HCT116 (cell line): ENCODE measurements around the gene DIP2C. TPM values are rescaled to one million over a fixed set of nuclear protein-coding genes. Genes with fewer than 3 reads are reported as not detected.

Experiments used
- ATAC-seq: fragments of 200-7000 bp; cut with Tn5 transposase; 2 replicates; pipeline ENCODE4 v1.9.1; 2020; ENCODE audit warnings: mild to moderate bottlenecking, moderate library complexity
- BruUV-seq: library from RNA; stranded (reverse); fragments of 400-500 nt; replicated peaks from 2 replicates; lab custom pipeline; 2021; lab: Mats Ljungman, UMichigan
- CTCF ChIA-PET: fragments of 300-600 bp; sonication (Branson Sonifier 250); formaldehyde crosslinking; loops from one replicate; lab custom pipeline; 2021; ENCODE audit warnings: antibody characterized with exemption; lab: Charles Lee
- POLR2A ChIA-PET: fragments of 300-600, 350-600 bp; sonication (Branson Sonifier 250); formaldehyde crosslinking; loops from one replicate; lab custom pipeline; 2021; ENCODE audit warnings: antibody characterized with exemption; lab: Charles Lee
- RAD21 ChIA-PET, 2 experiments: fragments of 300-600 bp; sonication (Branson Sonifier 250); formaldehyde crosslinking; loops; one replicate each; lab custom pipeline; 2023; ENCODE audit warnings: low total read pairs in 2 of 2; ENCODE audit not compliant: uncharacterized antibody in 2 of 2, unreplicated experiment in 2 of 2, low non-redundant PET in 1 of 2; lab: Charles Lee
- DNase-seq: peaks from one replicate; pipeline ENCODE4 v3.0.0-alpha.2; 2010; ENCODE audit warnings: low read depth, low spot score
- H2AFZ ChIP-seq: fragments of 200-600 bp; shearing (Covaris generic), sonication (generic); 2 replicates; pipeline ENCODE4 v1.6.1; 2017; ENCODE audit warnings: low read depth, mixed run types, mixed read lengths, antibody characterized with exemption, low read length; ENCODE audit not compliant: poor library complexity, severe bottlenecking
- H3K27ac ChIP-seq: 2 replicates; pipeline ENCODE4 v1.5.1; 2012; ENCODE audit warnings: low read depth, low read length
- H3K27me3 ChIP-seq: fragments of 200-600 bp; sonication (generic); 2 replicates; pipeline ENCODE4 v1.6.1; 2016; ENCODE audit warnings: mixed run types, low read length, mixed read lengths; ENCODE audit not compliant: insufficient read depth
- H3K36me3 ChIP-seq, 2 experiments: fragments of 200-500 bp in 1 of 2; fragments of 200-600 bp in 1 of 2; sonication (Bioruptor generic) in 1 of 2; sonication (generic) in 1 of 2; 2 replicates each; pipeline versions ENCODE4 v1.5.1 to v1.6.1; 2014 to 2016; ENCODE audit warnings: low read length in 2 of 2, inconsistent platforms in 1 of 2, mixed read lengths in 1 of 2, mixed run types in 1 of 2; ENCODE audit not compliant: insufficient read depth in 2 of 2, control insufficient read depth in 1 of 2
- H3K4me1 ChIP-seq, 2 experiments: fragments of 200-600 bp in 1 of 2; sonication (generic) in 1 of 2; 2 replicates each; pipeline versions ENCODE4 v1.5.1 to v1.6.1; 2012 to 2017; ENCODE audit warnings: low read length in 2 of 2, inconsistent platforms in 1 of 2, mild to moderate bottlenecking in 1 of 2, mixed read lengths in 1 of 2, mixed run types in 1 of 2, moderate library complexity in 1 of 2; ENCODE audit not compliant: insufficient read depth in 2 of 2, control insufficient read depth in 1 of 2
- H3K4me2 ChIP-seq: fragments of 200-600 bp; sonication (generic); 2 replicates; pipeline ENCODE4 v1.6.1; 2017; ENCODE audit warnings: mixed run types, low read length, mixed read lengths
- H3K4me3 ChIP-seq, 2 experiments: fragments of 200-600 bp in 1 of 2; sonication (generic) in 1 of 2; replicated peaks in 1 of 2; 2 replicates each; pipeline ENCODE4 v1.5.1; 2011 to 2016; ENCODE audit warnings: low read length in 2 of 2, control low read depth in 1 of 2, low read depth in 1 of 2, mild to moderate bottlenecking in 1 of 2, mixed read lengths in 1 of 2, mixed run types in 1 of 2
- H3K79me2 ChIP-seq: fragments of 200-600 bp; sonication (generic); 2 replicates; pipeline ENCODE4 v1.6.1; 2017; ENCODE audit warnings: mild to moderate bottlenecking, mixed run types, low read length, moderate library complexity, mixed read lengths; ENCODE audit not compliant: insufficient read depth
- H3K9ac ChIP-seq: fragments of 200-600 bp; sonication (generic); 2 replicates; pipeline ENCODE4 v1.6.1; 2016; ENCODE audit warnings: low read length, mixed read lengths
- H3K9me2 ChIP-seq: fragments of 200-600 bp; sonication (generic), shearing (Covaris generic); 2 replicates; pipeline ENCODE4 v1.6.1; 2017; ENCODE audit warnings: mixed run types, mild to moderate bottlenecking, moderate library complexity; ENCODE audit not compliant: insufficient read depth
- H3K9me3 ChIP-seq, 2 experiments: fragments of 200-500 bp in 1 of 2; fragments of 200-600 bp in 1 of 2; sonication (Bioruptor generic) in 1 of 2; sonication (generic) in 1 of 2; 2 replicates each; pipeline ENCODE4 v1.6.1; 2014 to 2017; ENCODE audit warnings: low read length in 2 of 2, mixed read lengths in 2 of 2, inconsistent platforms in 1 of 2, low read depth in 1 of 2, mild to moderate bottlenecking in 1 of 2, mixed run types in 1 of 2, moderate library complexity in 1 of 2; ENCODE audit not compliant: control insufficient read depth in 1 of 2, insufficient read depth in 1 of 2
- H4K20me1 ChIP-seq: fragments of 200-600 bp; sonication (generic), shearing (Covaris generic); 2 replicates; pipeline ENCODE4 v1.6.1; 2017; ENCODE audit warnings: mixed run types, mild to moderate bottlenecking, moderate library complexity; ENCODE audit not compliant: insufficient read depth
- EGR1 ChIP-seq: IDR thresholded peaks from 2 replicates; pipeline ENCODE4 v1.6.1; 2012; ENCODE audit warnings: low read depth
- ELF1 ChIP-seq: IDR thresholded peaks from 2 replicates; pipeline ENCODE4 v1.6.1; 2012; ENCODE audit warnings: low read depth, borderline replicate concordance
- EZH2phosphoT487 ChIP-seq: fragments of 200-600 bp; IDR thresholded peaks from 2 replicates; pipeline ENCODE4 v1.6.1; 2018; ENCODE audit warnings: antibody characterized with exemption, borderline replicate concordance
- FOSL1 ChIP-seq: IDR thresholded peaks from 2 replicates; pipeline ENCODE4 v1.6.1; 2012; ENCODE audit warnings: low read depth
- POLR2AphosphoS5 ChIP-seq: IDR thresholded peaks from 2 replicates; pipeline ENCODE4 v1.6.1; 2011; ENCODE audit warnings: mild to moderate bottlenecking, low read depth, low read length, moderate library complexity
- RAD21 ChIP-seq: IDR thresholded peaks from 2 replicates; pipeline ENCODE4 v1.6.1; 2012; ENCODE audit warnings: low read depth, mild to moderate bottlenecking
- SRF ChIP-seq: IDR thresholded peaks from 2 replicates; pipeline ENCODE4 v1.6.1; 2012; ENCODE audit warnings: low read depth
- YY1 ChIP-seq: IDR thresholded peaks from 2 replicates; pipeline ENCODE4 v1.6.1; 2011; ENCODE audit warnings: low read length, low read depth, moderate library complexity, mild to moderate bottlenecking; ENCODE audit not compliant: insufficient replicate concordance; ENCODE audit errors: extremely low read depth
- ZFX ChIP-seq: fragments of 450-650 bp; IDR thresholded peaks from 2 replicates; pipeline ENCODE4 v1.6.1; 2017
- intact Hi-C: fragments of 100-400 bp; cut with micrococcal nuclease; formaldehyde crosslinking; loops from 2 replicates; pipeline ENCODE4 v1.10.0; 2022
- total RNA-seq: library from RNA; stranded (reverse); gene quantifications from one replicate; pipeline ENCODE4 v1.2.1, GENCODE V29; 2021; ENCODE audit not compliant: unreplicated experiment
- TF ChIP-seq, protein P1 (sequence below): IDR thresholded peaks from 2 replicates; pipeline ENCODE4 v1.6.1; 2012
- TF ChIP-seq, protein P2 (sequence below): IDR thresholded peaks from 2 replicates; pipeline ENCODE4 v1.6.1; 2012; ENCODE audit warnings: low read depth

Gene DIP2C
- total RNA-seq, 1 experiment from 2014 or later: 15.4 TPM

DNA sequence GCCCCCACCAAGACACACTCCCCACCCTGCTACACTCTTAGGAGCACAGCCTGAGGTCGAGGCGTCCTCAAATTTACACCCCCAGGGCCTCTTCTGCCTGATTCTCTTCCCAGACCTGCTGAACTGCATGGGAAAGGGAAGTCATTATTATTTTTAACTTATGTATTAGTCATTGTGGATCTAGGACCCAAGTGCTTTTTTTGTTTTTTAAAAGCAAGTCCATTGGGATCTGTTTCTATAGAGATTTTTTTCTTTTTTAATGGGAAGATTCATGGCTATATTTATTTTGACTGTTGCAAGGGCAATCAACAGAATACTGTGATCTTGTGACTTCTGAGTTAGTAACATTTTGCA, 350.5 kb downstream of the DIP2C start:
- Histone ChIP-seq H3K4me3 (no peak overlapping the region), H3K9me3 (no peaks in the 10 kb centered on the region), H3K79me2 (no peaks in the 10 kb centered on the region), H3K4me1 (no peaks in the 10 kb centered on the region), H4K20me1 (no peaks in the 10 kb centered on the region), H3K9me2 (no peaks in the 10 kb centered on the region), H3K9ac (no peak overlapping the region), H3K27ac (no peak overlapping the region), H2AFZ (no peak overlapping the region), H3K36me3 (peaks cover 0 to 13% of the 10 kb centered on the region in 2 experiments; a peak in 3 of 4 replicates), H3K27me3 (no peaks in the 10 kb centered on the region), H3K4me2 (no peak overlapping the region)
- ChIA-PET POLR2A (no interaction called here), CTCF (no interaction called here), RAD21 (no interaction called here)
- BruUV-seq: no TSS peak
- no peak for TF ChIP-seq EGR1
- no peak for TF ChIP-seq RAD21
- no peak for TF ChIP-seq ELF1
- no peak for TF ChIP-seq EZH2phosphoT487
- no peak for TF ChIP-seq ZFX
- TF ChIP-seq, protein P1, sequence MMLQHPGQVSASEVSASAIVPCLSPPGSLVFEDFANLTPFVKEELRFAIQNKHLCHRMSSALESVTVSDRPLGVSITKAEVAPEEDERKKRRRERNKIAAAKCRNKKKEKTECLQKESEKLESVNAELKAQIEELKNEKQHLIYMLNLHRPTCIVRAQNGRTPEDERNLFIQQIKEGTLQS: no peak
- TF ChIP-seq POLR2AphosphoS5: no peak
- no peak for TF ChIP-seq YY1
- TF ChIP-seq, protein P2, sequence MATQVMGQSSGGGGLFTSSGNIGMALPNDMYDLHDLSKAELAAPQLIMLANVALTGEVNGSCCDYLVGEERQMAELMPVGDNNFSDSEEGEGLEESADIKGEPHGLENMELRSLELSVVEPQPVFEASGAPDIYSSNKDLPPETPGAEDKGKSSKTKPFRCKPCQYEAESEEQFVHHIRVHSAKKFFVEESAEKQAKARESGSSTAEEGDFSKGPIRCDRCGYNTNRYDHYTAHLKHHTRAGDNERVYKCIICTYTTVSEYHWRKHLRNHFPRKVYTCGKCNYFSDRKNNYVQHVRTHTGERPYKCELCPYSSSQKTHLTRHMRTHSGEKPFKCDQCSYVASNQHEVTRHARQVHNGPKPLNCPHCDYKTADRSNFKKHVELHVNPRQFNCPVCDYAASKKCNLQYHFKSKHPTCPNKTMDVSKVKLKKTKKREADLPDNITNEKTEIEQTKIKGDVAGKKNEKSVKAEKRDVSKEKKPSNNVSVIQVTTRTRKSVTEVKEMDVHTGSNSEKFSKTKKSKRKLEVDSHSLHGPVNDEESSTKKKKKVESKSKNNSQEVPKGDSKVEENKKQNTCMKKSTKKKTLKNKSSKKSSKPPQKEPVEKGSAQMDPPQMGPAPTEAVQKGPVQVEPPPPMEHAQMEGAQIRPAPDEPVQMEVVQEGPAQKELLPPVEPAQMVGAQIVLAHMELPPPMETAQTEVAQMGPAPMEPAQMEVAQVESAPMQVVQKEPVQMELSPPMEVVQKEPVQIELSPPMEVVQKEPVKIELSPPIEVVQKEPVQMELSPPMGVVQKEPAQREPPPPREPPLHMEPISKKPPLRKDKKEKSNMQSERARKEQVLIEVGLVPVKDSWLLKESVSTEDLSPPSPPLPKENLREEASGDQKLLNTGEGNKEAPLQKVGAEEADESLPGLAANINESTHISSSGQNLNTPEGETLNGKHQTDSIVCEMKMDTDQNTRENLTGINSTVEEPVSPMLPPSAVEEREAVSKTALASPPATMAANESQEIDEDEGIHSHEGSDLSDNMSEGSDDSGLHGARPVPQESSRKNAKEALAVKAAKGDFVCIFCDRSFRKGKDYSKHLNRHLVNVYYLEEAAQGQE: no peak
- no peak for TF ChIP-seq FOSL1
- no peak for TF ChIP-seq SRF
- DNase-seq (no peak), ATAC-seq (no peak)
- intact Hi-C loops: no loop called here
